Ramos (cell line): ENCODE data around the gene B3GNT9.

ENCODE experiments used
- in situ Hi-C: fragments of 300-500 bp; cut with MboI; formaldehyde crosslinking; loops from one replicate; pipeline ENCODE4 v1.14.3; 2022; ENCODE audit warnings: low sequenced_read_pairs; ENCODE audit not compliant: unreplicated experiment

Gene B3GNT9

GRCh38 chr16:67186550-67186950 lies 35.8 kb upstream of the B3GNT9 start:
- in situ Hi-C loops: no loop called here

GRCh38 chr16:67185651-67186134 lies 34.9 kb upstream of the B3GNT9 start:
- in situ Hi-C loops: no loop called here

- in situ Hi-C loops: no loop called here
Measured at GRCh38 chr16:67184995-67185650, 34.3 kb upstream of the B3GNT9 start.

- in situ Hi-C loops: no loop called here
Measured at GRCh38 chr16:67184453-67184994, 33.7 kb upstream of the B3GNT9 start.

- in situ Hi-C loops: no loop called here
Measured at GRCh38 chr16:67183627-67184452, 33.0 kb upstream of the B3GNT9 start, which contains the start of gene MATCAP1. Gene MATCAP1 (minus strand): TSS chr16:67183963. CDS start chr16:67180610, 3,353 bp downstream.

- in situ Hi-C loops: no loop called here
Measured at GRCh38 chr16:67183284-67183626, 32.5 kb upstream of the B3GNT9 start.

- in situ Hi-C loops: no loop called here
Measured at GRCh38 chr16:67182288-67182687, 31.5 kb upstream of the B3GNT9 start.

- in situ Hi-C loops: no loop called here
Measured at GRCh38 chr16:67181346-67181745, 30.5 kb upstream of the B3GNT9 start.

GRCh38 chr16:67180166-67180565 lies 29.4 kb upstream of the B3GNT9 start:
- in situ Hi-C loops: no loop called here

GRCh38 chr16:67179421-67180080 lies 28.8 kb upstream of the B3GNT9 start:
- in situ Hi-C loops: no loop called here

GRCh38 chr16:67177743-67178699 lies 27.2 kb upstream of the B3GNT9 start:
- in situ Hi-C loops: no loop called here

GRCh38 chr16:67176662-67177061 lies 25.9 kb upstream of the B3GNT9 start:
- in situ Hi-C loops: no loop called here

- in situ Hi-C loops: no loop called here
Measured at GRCh38 chr16:67174706-67175231, 24.0 kb upstream of the B3GNT9 start.

- in situ Hi-C loops: no loop called here
Measured at GRCh38 chr16:67173808-67174705, 23.3 kb upstream of the B3GNT9 start.

- in situ Hi-C loops: no loop called here
Measured at GRCh38 chr16:67173323-67173722, 22.5 kb upstream of the B3GNT9 start.

- in situ Hi-C loops: no loop called here
Measured at GRCh38 chr16:67170949-67171649, 20.3 kb upstream of the B3GNT9 start.

GRCh38 chr16:67170168-67170948 lies 19.6 kb upstream of the B3GNT9 start, which contains the start of gene NOL3:
Gene NOL3 (plus strand): TSS chr16:67170538.
- in situ Hi-C loops: no loop called here
